ENCODE measurements around the gene ABR.

DNA sequence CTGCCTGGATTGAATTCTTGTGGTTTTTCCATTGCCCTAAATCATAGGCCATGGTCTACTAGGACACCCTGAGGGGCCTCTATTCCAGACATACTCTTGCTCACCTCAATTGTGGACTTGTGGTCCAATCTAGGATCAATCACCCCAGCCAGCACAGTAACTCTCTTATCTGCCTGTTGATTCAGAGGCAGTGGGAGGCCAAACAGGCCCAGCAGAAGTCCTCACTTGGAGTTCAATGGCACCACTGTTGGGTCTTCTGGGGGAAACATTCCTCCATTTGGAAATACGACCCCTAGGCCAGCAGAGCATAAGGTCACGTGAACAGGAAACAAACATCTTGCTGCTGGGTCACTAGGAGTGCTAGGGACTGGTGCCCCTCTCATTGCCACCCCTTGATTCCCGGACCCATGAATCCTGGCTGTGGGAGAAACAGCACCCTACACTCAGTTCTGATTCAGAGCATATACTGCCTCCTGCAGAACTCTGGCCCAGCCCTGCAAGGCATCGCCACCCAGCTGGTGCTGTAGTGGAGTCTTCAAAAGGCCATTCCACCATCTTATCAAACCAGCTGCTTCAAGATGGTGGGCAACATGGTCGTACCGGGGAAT is 193.4 kb downstream of the ABR start:
- TF ChIP-seq, protein P1, sequence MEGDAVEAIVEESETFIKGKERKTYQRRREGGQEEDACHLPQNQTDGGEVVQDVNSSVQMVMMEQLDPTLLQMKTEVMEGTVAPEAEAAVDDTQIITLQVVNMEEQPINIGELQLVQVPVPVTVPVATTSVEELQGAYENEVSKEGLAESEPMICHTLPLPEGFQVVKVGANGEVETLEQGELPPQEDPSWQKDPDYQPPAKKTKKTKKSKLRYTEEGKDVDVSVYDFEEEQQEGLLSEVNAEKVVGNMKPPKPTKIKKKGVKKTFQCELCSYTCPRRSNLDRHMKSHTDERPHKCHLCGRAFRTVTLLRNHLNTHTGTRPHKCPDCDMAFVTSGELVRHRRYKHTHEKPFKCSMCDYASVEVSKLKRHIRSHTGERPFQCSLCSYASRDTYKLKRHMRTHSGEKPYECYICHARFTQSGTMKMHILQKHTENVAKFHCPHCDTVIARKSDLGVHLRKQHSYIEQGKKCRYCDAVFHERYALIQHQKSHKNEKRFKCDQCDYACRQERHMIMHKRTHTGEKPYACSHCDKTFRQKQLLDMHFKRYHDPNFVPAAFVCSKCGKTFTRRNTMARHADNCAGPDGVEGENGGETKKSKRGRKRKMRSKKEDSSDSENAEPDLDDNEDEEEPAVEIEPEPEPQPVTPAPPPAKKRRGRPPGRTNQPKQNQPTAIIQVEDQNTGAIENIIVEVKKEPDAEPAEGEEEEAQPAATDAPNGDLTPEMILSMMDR (IDR thresholded peaks at IDR 0.05): no peak
- no peak for TF ChIP-seq ZFX (IDR thresholded peaks at IDR 0.05; ENCODE audit: borderline replicate concordance)

Data from 22Rv1 (cell line).